ENCODE data around the gene SEPHS1.
"Not testable (repeated sequence)": the region's sequence is repeated elsewhere in the genome, so short reads cannot be mapped to it uniquely, and the experiment has no call there.

Gene SEPHS1

GRCh38 chr10:13276749-13277365, 71.2 kb downstream of the SEPHS1 start:
- DNase-seq, result no peak

- DNase-seq, result not testable (repeated sequence)
Observed at GRCh38 chr10:13276146-13276545, 71.9 kb downstream of the SEPHS1 start.

GRCh38 chr10:13272164-13272571, 75.9 kb downstream of the SEPHS1 start:
- DNase-seq, result no peak

- peak; percentile 51 for DNase-seq
Observed at GRCh38 chr10:13271552-13272163, 76.4 kb downstream of the SEPHS1 start.

- no peak for DNase-seq
Observed at GRCh38 chr10:13270877-13271551, 77.1 kb downstream of the SEPHS1 start.

GRCh38 chr10:13268841-13269240, 79.3 kb downstream of the SEPHS1 start:
- DNase-seq, result no peak

- DNase-seq, result no peak
Observed at GRCh38 chr10:13268310-13268709, 79.8 kb downstream of the SEPHS1 start.

Data from CD4-positive, alpha-beta T cell treated with Interferon gamma for 1 hour (primary cell).